ENCODE data around the gene UBE2H.
"Not testable (repeated sequence)": the region's sequence is repeated elsewhere in the genome, so short reads cannot be mapped to it uniquely, and the experiment has no call there.

Gene UBE2H

DNA sequence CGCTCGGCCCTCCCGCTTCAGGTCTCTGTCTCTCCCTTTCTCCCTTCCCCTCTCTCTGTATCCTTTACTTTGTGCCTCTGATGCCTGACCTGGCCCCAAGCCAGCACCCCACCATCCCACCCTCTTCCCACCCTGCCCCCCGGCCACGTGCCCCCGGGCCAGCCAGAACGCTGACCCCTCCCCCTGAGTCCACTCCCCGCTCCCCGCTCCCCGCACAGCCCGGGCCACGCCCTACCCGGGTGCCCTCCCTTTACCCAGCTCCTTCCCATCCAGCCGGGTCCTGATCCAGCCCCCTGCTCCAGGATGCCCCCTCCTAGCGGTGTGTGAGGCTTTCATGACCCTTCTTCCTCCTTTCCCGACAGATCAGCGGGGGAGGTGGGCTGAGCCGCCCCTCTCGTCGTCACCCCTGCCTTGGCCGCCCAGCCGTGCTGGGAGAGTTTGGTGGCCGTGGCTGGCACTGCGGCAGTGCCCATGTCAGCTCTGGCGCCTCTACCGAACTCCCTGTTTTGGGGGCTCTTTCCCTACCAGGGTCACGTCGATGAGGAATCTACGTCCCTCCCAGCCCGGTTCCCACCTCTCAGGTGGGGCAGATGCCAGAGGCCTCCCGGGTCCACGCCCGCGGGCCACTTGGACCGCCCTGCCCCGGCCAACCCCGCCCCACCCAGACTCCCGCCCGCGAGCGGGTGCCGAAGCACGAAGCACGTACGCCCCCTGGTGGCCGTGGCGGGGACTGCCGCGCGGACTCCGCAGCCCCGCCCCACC, 127.4 kb downstream of the UBE2H start:
- WGBS: under 1% methylated on average over 36 of the region's 52 CpGs
- peak; percentile 71 for DNase-seq
- Histone ChIP-seq H2BK120ac (ENCODE audit: low read depth, low read length) (no peak overlapping the region), H3K4me3 (ENCODE audit: insufficient read depth in 1 of 2, low read depth in 1 of 2, low read length in 2 of 2) (peak overlapping the region; percentile 65 to 87), H3K9ac (ENCODE audit: low read length) (peak overlapping the region; percentile 81), H3K23ac (ENCODE audit: low read length in 2 of 2) (no peak overlapping the region), H3K27ac (ENCODE audit: low read length, poor library complexity, severe bottlenecking) (peak overlapping the region; percentile 70), H3K27me3 (ENCODE audit: control insufficient read depth in 1 of 2, insufficient read depth in 1 of 2, low read length in 2 of 2) (no peaks in the 10 kb centered on the region), H2AK5ac (ENCODE audit: low read length, severe bottlenecking) (peak overlapping the region; percentile 70), H4K91ac (ENCODE audit: low read length) (peak overlapping the region; percentile 76), H2BK15ac (ENCODE audit: low read depth, poor library complexity, severe bottlenecking) (peak overlapping the region; percentile 12), H3K36me3 (ENCODE audit: control insufficient read depth in 1 of 2, insufficient read depth in 2 of 2, low read depth in 1 of 2, low read length in 2 of 2) (peaks cover 0 to 42% of the 10 kb centered on the region in 2 experiments), H3K4me2 (ENCODE audit: low read length, poor library complexity, severe bottlenecking) (peak overlapping the region; percentile 90), H3K14ac (ENCODE audit: low read length in 2 of 2) (peak overlapping the region in 1 of 2 experiments; percentile 35), H2AFZ (ENCODE audit: low read depth, low read length) (peak overlapping the region; percentile 90), H3K4me1 (ENCODE audit: control insufficient read depth, insufficient read depth, low read depth, low read length) (peaks cover 29% of the 10 kb centered on the region), H3K4ac (ENCODE audit: low read depth in 1 of 2, low read length in 2 of 2) (peak overlapping the region; percentile 51 to 54), H3K9me3 (ENCODE audit: control insufficient read depth, low read length) (no peaks in the 10 kb centered on the region), H3K79me1 (replicated peaks; ENCODE audit: low read length, poor library complexity, severe bottlenecking) (peaks cover 5% of the 10 kb centered on the region), H2BK12ac (ENCODE audit: low read length in 2 of 2) (peak overlapping the region in 1 of 2 experiments; percentile 79), H4K8ac (ENCODE audit: low read length) (peak overlapping the region; percentile 85), H3K18ac (ENCODE audit: low read depth in 1 of 2, low read length in 2 of 2) (peak overlapping the region; percentile 74 to 78), H2BK5ac (ENCODE audit: low read depth, low read length, poor library complexity, severe bottlenecking) (no peak overlapping the region)

DNA sequence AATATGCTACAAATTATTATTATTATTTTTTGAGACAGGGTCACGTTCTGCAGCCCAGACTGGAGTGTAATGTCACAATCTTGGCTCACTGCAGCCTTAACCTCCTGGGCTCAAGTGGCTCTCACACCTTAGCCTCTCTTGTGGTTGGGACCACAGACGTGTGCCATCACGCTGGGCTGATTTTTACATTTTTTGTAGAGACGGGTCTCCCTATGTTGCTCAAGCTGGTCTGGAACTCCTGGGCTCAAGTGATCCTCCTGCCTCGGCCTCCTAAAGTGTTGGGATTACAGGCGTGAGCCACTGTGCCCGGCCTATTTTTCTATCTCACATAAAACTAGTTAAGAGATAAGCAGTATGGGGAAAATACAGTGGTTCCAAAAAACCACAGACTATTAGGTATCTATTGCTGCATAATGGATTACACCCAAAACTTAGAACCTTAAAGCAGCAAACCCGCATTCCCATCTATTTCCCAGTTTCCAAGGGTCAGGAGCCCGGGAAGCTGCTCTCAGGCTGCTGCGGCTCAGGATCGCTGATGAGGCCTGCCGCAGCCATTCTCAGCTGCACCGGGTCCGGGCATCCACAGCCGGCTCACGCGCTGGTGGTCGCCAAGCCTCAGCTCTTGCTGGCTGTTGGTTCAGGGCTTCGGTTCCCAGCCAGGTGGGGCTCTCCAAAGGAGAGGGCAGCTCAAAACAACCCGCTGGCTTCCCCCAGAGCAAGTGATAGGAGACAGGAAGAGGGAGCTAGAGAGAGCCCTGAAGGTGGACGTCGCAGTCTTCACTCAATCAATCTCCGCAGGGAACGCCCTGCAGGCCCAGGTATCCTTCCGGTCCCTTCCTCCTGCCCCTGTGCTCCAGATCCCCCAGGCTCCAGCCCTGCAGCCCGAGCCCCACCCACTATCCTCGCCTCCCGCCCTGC, 128.2 kb downstream of the UBE2H start:
- H3K4ac ChIP-seq (ENCODE audit: low read depth in 1 of 2, low read length in 2 of 2): no peak overlapping the region
- H2BK120ac ChIP-seq (ENCODE audit: low read depth, low read length): no peak overlapping the region
- peak overlapping the region; percentile 70 for H2AFZ ChIP-seq (ENCODE audit: low read depth, low read length)
- H4K91ac ChIP-seq (ENCODE audit: low read length): no peak overlapping the region
- H4K8ac ChIP-seq (ENCODE audit: low read length): peak overlapping the region; percentile 85
- no peak overlapping the region for H3K23ac ChIP-seq (ENCODE audit: low read length in 2 of 2)
- DNase-seq: peak; percentile 54
- peak overlapping the region; percentile 31 for H3K27ac ChIP-seq (ENCODE audit: low read length, poor library complexity, severe bottlenecking)
- H3K18ac ChIP-seq (ENCODE audit: low read depth in 1 of 2, low read length in 2 of 2): peak overlapping the region in 1 of 2 experiments; percentile 74
- no peak overlapping the region for H2BK5ac ChIP-seq (ENCODE audit: low read depth, low read length, poor library complexity, severe bottlenecking)
- no peak overlapping the region for H2BK15ac ChIP-seq (ENCODE audit: low read depth, poor library complexity, severe bottlenecking)
- no peak overlapping the region for H2BK12ac ChIP-seq (ENCODE audit: low read length in 2 of 2)
- H3K36me3 ChIP-seq (ENCODE audit: control insufficient read depth in 1 of 2, insufficient read depth in 2 of 2, low read depth in 1 of 2, low read length in 2 of 2): peaks cover 0 to 44% of the 10 kb centered on the region in 2 experiments
- H3K4me1 ChIP-seq (ENCODE audit: control insufficient read depth, insufficient read depth, low read depth, low read length): peaks cover 23% of the 10 kb centered on the region
- peak overlapping the region; percentile 90 for H3K4me2 ChIP-seq (ENCODE audit: low read length, poor library complexity, severe bottlenecking)
- H3K14ac ChIP-seq (ENCODE audit: low read length in 2 of 2): peak overlapping the region in 1 of 2 experiments; percentile 10
- H2AK5ac ChIP-seq (ENCODE audit: low read length, severe bottlenecking): no peak overlapping the region
- no peaks in the 10 kb centered on the region for H3K9me3 ChIP-seq (ENCODE audit: control insufficient read depth, low read length)
- H3K79me1 ChIP-seq (replicated peaks; ENCODE audit: low read length, poor library complexity, severe bottlenecking): peaks cover 5% of the 10 kb centered on the region
- WGBS: 27% methylated on average over 26 of the region's 28 CpGs
- peak overlapping the region; percentile 81 for H3K9ac ChIP-seq (ENCODE audit: low read length)
- H3K27me3 ChIP-seq (ENCODE audit: control insufficient read depth in 1 of 2, insufficient read depth in 1 of 2, low read length in 2 of 2): no peaks in the 10 kb centered on the region
- H3K4me3 ChIP-seq (ENCODE audit: insufficient read depth in 1 of 2, low read depth in 1 of 2, low read length in 2 of 2): peak overlapping the region; percentile 65 to 87

DNA sequence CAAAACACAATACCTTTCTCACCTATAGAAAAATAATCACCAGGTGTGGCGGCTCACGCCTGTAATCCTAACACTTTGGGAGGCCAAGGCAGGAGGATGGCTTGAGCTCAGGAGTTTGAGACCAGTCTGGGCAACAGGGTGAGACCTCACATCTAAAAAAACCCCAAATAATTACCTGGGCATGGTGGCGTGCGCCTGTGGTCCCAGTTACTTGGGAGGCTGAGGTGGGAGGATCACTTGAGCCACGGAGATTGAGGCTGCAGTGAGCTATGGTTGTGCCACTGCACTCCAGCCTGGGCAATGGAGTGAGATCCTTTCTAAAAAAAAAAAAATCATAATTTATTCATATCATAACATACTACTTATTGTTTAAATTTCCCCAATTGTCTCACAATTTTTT, 129.6 kb downstream of the UBE2H start:
- not testable (repeated sequence) for H2AFZ ChIP-seq (ENCODE audit: low read depth, low read length); H3K27me3 ChIP-seq (ENCODE audit: control insufficient read depth in 1 of 2, insufficient read depth in 1 of 2, low read length in 2 of 2); H3K79me1 ChIP-seq (replicated peaks; ENCODE audit: low read length, poor library complexity, severe bottlenecking); H2BK120ac ChIP-seq (ENCODE audit: low read depth, low read length); H3K18ac ChIP-seq (ENCODE audit: low read depth in 1 of 2, low read length in 2 of 2); DNase-seq; H3K9ac ChIP-seq (ENCODE audit: low read length); H3K23ac ChIP-seq (ENCODE audit: low read length in 2 of 2); H3K27ac ChIP-seq (ENCODE audit: low read length, poor library complexity, severe bottlenecking); H3K4me3 ChIP-seq (ENCODE audit: insufficient read depth in 1 of 2, low read depth in 1 of 2, low read length in 2 of 2); H3K4me2 ChIP-seq (ENCODE audit: low read length, poor library complexity, severe bottlenecking); H3K9me3 ChIP-seq (ENCODE audit: control insufficient read depth, low read length); H2AK5ac ChIP-seq (ENCODE audit: low read length, severe bottlenecking); H4K91ac ChIP-seq (ENCODE audit: low read length); H2BK12ac ChIP-seq (ENCODE audit: low read length in 2 of 2); H3K4ac ChIP-seq (ENCODE audit: low read depth in 1 of 2, low read length in 2 of 2); H2BK5ac ChIP-seq (ENCODE audit: low read depth, low read length, poor library complexity, severe bottlenecking); H4K8ac ChIP-seq (ENCODE audit: low read length); H2BK15ac ChIP-seq (ENCODE audit: low read depth, poor library complexity, severe bottlenecking); H3K14ac ChIP-seq (ENCODE audit: low read length in 2 of 2)
- Histone ChIP-seq H3K36me3 (ENCODE audit: control insufficient read depth in 1 of 2, insufficient read depth in 2 of 2, low read depth in 1 of 2, low read length in 2 of 2) (peaks cover 0 to 37% of the 10 kb centered on the region in 2 experiments), H3K4me1 (ENCODE audit: control insufficient read depth, insufficient read depth, low read depth, low read length) (peaks cover 12% of the 10 kb centered on the region)
- 100% methylated on average over 4 of the region's 5 CpGs for WGBS

DNA sequence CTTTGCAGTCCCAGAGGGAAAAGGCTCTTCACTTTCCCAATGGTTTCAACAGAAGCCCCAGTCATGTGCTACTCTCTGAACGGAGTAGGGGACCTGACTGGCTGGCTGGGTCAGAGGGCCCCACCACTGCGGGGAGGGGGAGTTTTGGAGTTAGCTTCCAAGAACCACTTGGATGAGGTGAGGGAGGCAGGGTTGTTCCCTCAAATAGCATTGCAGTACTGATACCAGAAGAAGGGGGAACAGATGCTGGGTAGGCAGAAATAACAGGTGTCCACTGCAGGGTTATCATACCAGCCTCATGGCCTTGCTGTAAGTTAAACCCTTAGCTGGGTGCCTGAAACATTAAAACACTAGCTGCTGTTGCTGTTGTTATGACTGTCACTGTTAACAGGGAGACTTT, 131.3 kb downstream of the UBE2H start:
- H4K91ac ChIP-seq (ENCODE audit: low read length): no peak overlapping the region
- no peak overlapping the region for H4K8ac ChIP-seq (ENCODE audit: low read length)
- no peak overlapping the region for H2BK120ac ChIP-seq (ENCODE audit: low read depth, low read length)
- no peak for DNase-seq
- H3K4me1 ChIP-seq (ENCODE audit: control insufficient read depth, insufficient read depth, low read depth, low read length): peaks cover 8% of the 10 kb centered on the region
- H3K27ac ChIP-seq (ENCODE audit: low read length, poor library complexity, severe bottlenecking): no peak overlapping the region
- no peaks in the 10 kb centered on the region for H3K79me1 ChIP-seq (replicated peaks; ENCODE audit: low read length, poor library complexity, severe bottlenecking)
- H3K4me3 ChIP-seq (ENCODE audit: insufficient read depth in 1 of 2, low read depth in 1 of 2, low read length in 2 of 2): no peak overlapping the region
- no peak overlapping the region for H3K4ac ChIP-seq (ENCODE audit: low read depth in 1 of 2, low read length in 2 of 2)
- no peak overlapping the region for H2AFZ ChIP-seq (ENCODE audit: low read depth, low read length)
- no peak overlapping the region for H2AK5ac ChIP-seq (ENCODE audit: low read length, severe bottlenecking)
- H3K9ac ChIP-seq (ENCODE audit: low read length): no peak overlapping the region
- peaks cover 0 to 32% of the 10 kb centered on the region in 2 experiments for H3K36me3 ChIP-seq (ENCODE audit: control insufficient read depth in 1 of 2, insufficient read depth in 2 of 2, low read depth in 1 of 2, low read length in 2 of 2)
- H2BK12ac ChIP-seq (ENCODE audit: low read length in 2 of 2): no peak overlapping the region
- no peak overlapping the region for H2BK15ac ChIP-seq (ENCODE audit: low read depth, poor library complexity, severe bottlenecking)
- H3K9me3 ChIP-seq (ENCODE audit: control insufficient read depth, low read length): peaks cover 10% of the 10 kb centered on the region
- no peak overlapping the region for H3K18ac ChIP-seq (ENCODE audit: low read depth in 1 of 2, low read length in 2 of 2)
- H3K23ac ChIP-seq (ENCODE audit: low read length in 2 of 2): no peak overlapping the region
- H3K27me3 ChIP-seq (ENCODE audit: control insufficient read depth in 1 of 2, insufficient read depth in 1 of 2, low read length in 2 of 2): no peaks in the 10 kb centered on the region
- no peak overlapping the region for H2BK5ac ChIP-seq (ENCODE audit: low read depth, low read length, poor library complexity, severe bottlenecking)
- H3K4me2 ChIP-seq (ENCODE audit: low read length, poor library complexity, severe bottlenecking): no peak overlapping the region
- H3K14ac ChIP-seq (ENCODE audit: low read length in 2 of 2): no peak overlapping the region
- WGBS: 84% methylated on average over 2 of the region's 2 CpGs

Data from mesenchymal stem cell (in vitro differentiated cells and primary cell).